B cell (primary cell): ENCODE measurements around the gene PTPN22. TPM values are rescaled to one million over a fixed set of nuclear protein-coding genes. Genes with fewer than 3 reads are reported as not detected.

Experiments used
- ATAC-seq: fragments of 200-7000 bp; cut with Tn5 transposase; one replicate; pipeline ENCODE4 v1.10.0; 2021; ENCODE audit warnings: low read depth, mild to moderate bottlenecking, moderate number of reproducible peaks, moderate library complexity
- CTCF ChIA-PET: fragments of 350-600 bp; sonication (Branson Sonifier 250); formaldehyde crosslinking; loops from one replicate; lab custom pipeline; 2021; ENCODE audit warnings: antibody characterized with exemption, inconsistent platforms; lab: Charles Lee
- POLR2A ChIA-PET: fragments of 350-600 bp; sonication (Branson Sonifier 250); formaldehyde crosslinking; loops from one replicate; lab custom pipeline; 2021; ENCODE audit warnings: antibody characterized with exemption; lab: Charles Lee
- DNase-seq: peaks from one replicate; pipeline ENCODE4 v3.0.0; 2013
- H2AFZ ChIP-seq: 2 replicates; pipeline ENCODE4 v1.6.1; 2012; ENCODE audit warnings: mild to moderate bottlenecking, low read depth, low read length; ENCODE audit not compliant: insufficient read depth, poor library complexity, severe bottlenecking
- H3K27ac ChIP-seq, 2 donors: 1 replicate in 1 of 2; 2 replicates in 1 of 2; pipeline ENCODE4 v1.5.1; 2012 to 2013; ENCODE audit warnings: low read length in 2 of 2, mild to moderate bottlenecking in 2 of 2, moderate library complexity in 1 of 2
- H3K27me3 ChIP-seq, 4 experiments: fragments of 200-600 bp in 1 of 4; sonication (generic) in 1 of 4; replicated peaks in 1 of 4; 1 replicate in 2 of 4; 2 replicates in 2 of 4; pipeline versions ENCODE4 v1.6.1 to v1.7.0; 2013 to 2016; ENCODE audit warnings: low read length in 3 of 4, mild to moderate bottlenecking in 2 of 4, mixed read lengths in 1 of 4, moderate library complexity in 1 of 4; ENCODE audit not compliant: insufficient read depth in 4 of 4, control insufficient read depth in 3 of 4; ENCODE audit errors: control extremely low read depth in 1 of 4
- H3K36me3 ChIP-seq, 2 experiments: replicated peaks in 1 of 2; 1 replicate in 1 of 2; 2 replicates in 1 of 2; pipeline versions ENCODE4 v1.6.1 to v1.7.1; 2013; ENCODE audit warnings: low read length in 1 of 2; ENCODE audit not compliant: insufficient read depth in 2 of 2, control insufficient read depth in 1 of 2; ENCODE audit errors: control extremely low read depth in 1 of 2, extremely low read depth in 1 of 2
- H3K4me1 ChIP-seq, 2 donors: fragments of 200-600 bp in 1 of 2; sonication (generic) in 1 of 2; 1 replicate in 1 of 2; 2 replicates in 1 of 2; pipeline versions ENCODE4 v1.5.1 to v1.6.1; 2013 to 2017; ENCODE audit warnings: low read length in 2 of 2; ENCODE audit not compliant: control insufficient read depth in 2 of 2, insufficient read depth in 2 of 2
- H3K4me2 ChIP-seq: replicated peaks from 2 replicates; pipeline ENCODE3; 2012; ENCODE audit warnings: mild to moderate bottlenecking, low read depth, low read length; ENCODE audit not compliant: poor library complexity, severe bottlenecking
- H3K4me3 ChIP-seq, 5 experiments: fragments of 200-600 bp in 1 of 5; sonication (generic) in 1 of 5; 1 replicate in 3 of 5; 2 replicates in 2 of 5; pipeline versions ENCODE4 v1.5.1 to v1.7.0; 2011 to 2016; ENCODE audit warnings: low read length in 4 of 5, mild to moderate bottlenecking in 4 of 5, low read depth in 2 of 5, control low read depth in 1 of 5, moderate library complexity in 1 of 5; ENCODE audit not compliant: insufficient read depth in 1 of 5; ENCODE audit errors: control extremely low read depth in 1 of 5, extremely low read depth in 1 of 5
- H3K79me2 ChIP-seq: fragments of 200-600 bp; sonication (generic); one replicate; pipeline ENCODE4 v1.6.0; 2016; ENCODE audit warnings: low read length; ENCODE audit not compliant: control insufficient read depth, insufficient read depth
- H3K9ac ChIP-seq: fragments of 200-600 bp; sonication (generic); 2 replicates; pipeline ENCODE4 v1.6.1; 2017; ENCODE audit warnings: mild to moderate bottlenecking, low read length, moderate library complexity
- H3K9me3 ChIP-seq, 3 donors: one replicate each; pipeline versions ENCODE4 v1.6.1 to v1.7.1; 2013; ENCODE audit warnings: low read length in 2 of 3; ENCODE audit not compliant: control insufficient read depth in 2 of 3, insufficient read depth in 1 of 3; ENCODE audit errors: control extremely low read depth in 1 of 3
- H4K20me1 ChIP-seq: 2 replicates; pipeline ENCODE4 v1.6.0; 2012; ENCODE audit warnings: mild to moderate bottlenecking, low read length; ENCODE audit not compliant: insufficient read depth, control insufficient read depth, poor library complexity, severe bottlenecking
- H3K27ac Mint-ChIP-seq: one replicate; pipeline ENCODE4 v1.8.0; 2021; ENCODE audit warnings: mixed read lengths
- H3K27me3 Mint-ChIP-seq: one replicate; pipeline ENCODE4 v1.8.0; 2021; ENCODE audit warnings: mixed read lengths
- H3K4me1 Mint-ChIP-seq: one replicate; pipeline ENCODE4 v1.8.0; 2021; ENCODE audit warnings: mixed read lengths
- H3K4me3 Mint-ChIP-seq: one replicate; pipeline ENCODE4 v1.8.0; 2021; ENCODE audit warnings: mixed read lengths
- H3K9me3 Mint-ChIP-seq: one replicate; pipeline ENCODE4 v1.8.0; 2022; ENCODE audit warnings: mixed read lengths; ENCODE audit not compliant: insufficient read depth
- EZH2 ChIP-seq: IDR thresholded peaks from 2 replicates; pipeline ENCODE4 v1.6.1; 2012; ENCODE audit warnings: borderline replicate concordance, low read depth, mild to moderate bottlenecking, moderate library complexity, low read length; ENCODE audit not compliant: insufficient read depth, poor library complexity, severe bottlenecking
- WGBS: methylation state at CpG from one replicate; pipeline ENCODE4 v1.1.5; 2013; ENCODE audit warnings: missing lambda C conversion rate; ENCODE audit not compliant: insufficient coverage; 5-methylcytosine and 5-hydroxymethylcytosine counted together
- intact Hi-C: fragments of 100-400 bp; cut with micrococcal nuclease; formaldehyde crosslinking; loops from one replicate; pipeline ENCODE4 v1.10.0; 2022
- polyA plus RNA-seq: library from polyadenylated mRNA; depleted of rRNA; stranded (reverse); fragments of >200 nt; gene quantifications from 2 replicates; pipeline ENCODE4 v1.2.3, GENCODE V29; 2012
- total RNA-seq, 2 donors: library from RNA; stranded (reverse); fragments of 120-200 nt in 1 of 2; gene quantifications; 1 replicate in 1 of 2; 2 replicates in 1 of 2; pipeline versions ENCODE4 v1.2.3 to v1.2.4, GENCODE V29; 2013 to 2022
- TF ChIP-seq, protein P1 (sequence below): fragments of 200-600 bp; IDR thresholded peaks from one replicate; pipeline ENCODE4 v1.8.0; 2022; ENCODE audit warnings: antibody characterized with exemption, mild to moderate bottlenecking

Gene PTPN22
- total and polyA plus RNA-seq, 2 donors (not counting 1 experiment from before 2014, with no cell fraction given): 14.3 to 37.4 TPM

DNA sequence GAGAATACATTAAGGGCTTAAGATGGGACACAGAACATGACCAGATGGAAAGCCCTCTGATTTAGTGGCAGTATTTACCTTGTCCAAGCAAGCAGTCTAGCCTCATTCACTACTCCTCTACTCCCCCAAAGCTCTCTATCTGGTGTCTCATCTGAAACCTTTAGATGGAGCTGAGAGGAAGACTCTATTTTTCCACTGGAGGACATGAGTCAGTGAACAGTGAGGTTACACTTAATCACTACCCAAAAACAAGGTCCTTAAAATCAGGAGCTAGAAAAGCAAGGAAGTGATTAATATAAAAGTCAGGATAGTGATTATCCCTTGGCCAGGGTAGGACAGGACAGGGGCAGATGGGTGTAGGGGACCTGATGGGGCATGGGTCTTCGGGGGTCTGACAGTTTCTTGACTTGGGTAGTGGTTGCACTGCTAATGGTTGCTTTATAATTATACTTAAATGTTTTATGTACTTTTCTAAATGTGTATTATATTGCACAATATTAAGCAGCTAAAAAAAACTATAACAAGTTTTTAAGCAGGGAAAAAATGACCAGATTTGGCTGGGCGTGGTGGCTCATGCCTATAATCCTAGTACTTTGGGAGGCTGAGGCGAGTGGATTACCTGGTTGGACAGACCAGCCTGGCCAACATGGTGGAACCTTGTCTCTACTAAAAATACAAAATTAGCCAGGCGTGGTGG lies 3.0 kb downstream of the PTPN22 start:
- Histone ChIP-seq H3K9ac (no peak overlapping the region), H3K4me1 (peaks cover 43 to 44% of the 10 kb centered on the region in 2 donors), H2AFZ (no peak overlapping the region), H3K27ac (peak overlapping the region in 1 of 2 donors; percentile 1), H3K79me2 (peaks cover 75% of the 10 kb centered on the region), H3K4me2 (peak overlapping the region; percentile 4), H4K20me1 (no peaks in the 10 kb centered on the region), H3K4me3 (no peak overlapping the region), H3K9me3 (no peaks in the 10 kb centered on the region), H3K27me3 (no peaks in the 10 kb centered on the region), H3K36me3 (peaks cover 0 to 5% of the 10 kb centered on the region in 2 experiments)
- TF ChIP-seq EZH2: no peak
- TF ChIP-seq, protein P1, sequence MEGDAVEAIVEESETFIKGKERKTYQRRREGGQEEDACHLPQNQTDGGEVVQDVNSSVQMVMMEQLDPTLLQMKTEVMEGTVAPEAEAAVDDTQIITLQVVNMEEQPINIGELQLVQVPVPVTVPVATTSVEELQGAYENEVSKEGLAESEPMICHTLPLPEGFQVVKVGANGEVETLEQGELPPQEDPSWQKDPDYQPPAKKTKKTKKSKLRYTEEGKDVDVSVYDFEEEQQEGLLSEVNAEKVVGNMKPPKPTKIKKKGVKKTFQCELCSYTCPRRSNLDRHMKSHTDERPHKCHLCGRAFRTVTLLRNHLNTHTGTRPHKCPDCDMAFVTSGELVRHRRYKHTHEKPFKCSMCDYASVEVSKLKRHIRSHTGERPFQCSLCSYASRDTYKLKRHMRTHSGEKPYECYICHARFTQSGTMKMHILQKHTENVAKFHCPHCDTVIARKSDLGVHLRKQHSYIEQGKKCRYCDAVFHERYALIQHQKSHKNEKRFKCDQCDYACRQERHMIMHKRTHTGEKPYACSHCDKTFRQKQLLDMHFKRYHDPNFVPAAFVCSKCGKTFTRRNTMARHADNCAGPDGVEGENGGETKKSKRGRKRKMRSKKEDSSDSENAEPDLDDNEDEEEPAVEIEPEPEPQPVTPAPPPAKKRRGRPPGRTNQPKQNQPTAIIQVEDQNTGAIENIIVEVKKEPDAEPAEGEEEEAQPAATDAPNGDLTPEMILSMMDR: no peak
- Mint-ChIP-seq H3K9me3 (no peaks in the 10 kb centered on the region), H3K4me1 (peaks cover 55% of the 10 kb centered on the region), H3K27me3 (no peaks in the 10 kb centered on the region), H3K4me3 (peak overlapping the region; percentile 57), H3K27ac (peak overlapping the region; percentile 77)
- intact Hi-C loops: no loop called here
- 100% methylated on average over 3 of the region's 4 CpGs for WGBS
- no peak for DNase-seq
- POLR2A ChIA-PET: interaction anchor here (1.4 kb wide), 1 partner anchor 9 kb away, joined by 10 read pairs; no protein-coding TSS in a partner anchor
- CTCF ChIA-PET: interaction anchor here (0.9 to 2.1 kb wide), 3 partner anchors 20 to 37 kb away, joined by 3 to 8 read pairs (median 7); partner anchors contain the start of genes AP4B1 and DCLRE1B
- ATAC-seq: no peak

DNA sequence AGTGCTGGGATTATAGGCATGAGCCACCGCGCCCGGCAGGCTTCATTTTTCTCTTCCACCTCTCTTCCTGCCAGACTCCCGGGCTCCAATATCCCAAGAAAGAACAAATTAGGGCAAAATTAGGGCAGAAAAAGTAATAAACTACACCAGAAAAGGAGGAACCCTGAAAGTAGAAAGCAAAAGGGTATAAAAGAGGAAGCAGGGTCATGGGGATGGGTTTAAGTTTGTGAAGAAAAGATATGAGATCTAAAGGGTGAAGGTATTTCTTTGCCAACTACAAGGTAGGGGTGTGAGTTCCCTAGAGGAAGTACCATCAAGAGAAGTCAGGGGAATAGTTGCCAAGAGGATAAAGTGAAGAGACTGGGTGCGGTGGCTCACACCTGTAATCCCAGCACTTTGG lies 9.9 kb downstream of the PTPN22 start:
- WGBS: no CpG with 5 or more reads among the region's 5 CpGs
- H3K4me3 Mint-ChIP-seq: peak overlapping the region; percentile 66
- H3K9ac ChIP-seq: no peak overlapping the region
- peak overlapping the region in 1 of 5 experiments; percentile 8 for H3K4me3 ChIP-seq
- DNase-seq (peak; percentile 44), ATAC-seq (no peak)
- H3K4me1 ChIP-seq: peaks cover 57 to 58% of the 10 kb centered on the region in 2 donors
- no peaks in the 10 kb centered on the region for H4K20me1 ChIP-seq
- H3K27me3 ChIP-seq: no peaks in the 10 kb centered on the region
- no peaks in the 10 kb centered on the region for H3K9me3 ChIP-seq
- H3K36me3 ChIP-seq: peaks cover 2 to 5% of the 10 kb centered on the region in 2 experiments
- no peak overlapping the region for H2AFZ ChIP-seq
- POLR2A ChIA-PET: no interaction called here
- H3K79me2 ChIP-seq: peaks cover 48% of the 10 kb centered on the region
- no peaks in the 10 kb centered on the region for H3K27me3 Mint-ChIP-seq
- peak overlapping the region; percentile 64 to 80 for H3K27ac ChIP-seq
- H3K4me2 ChIP-seq: peak overlapping the region; percentile 28
- no peaks in the 10 kb centered on the region for H3K9me3 Mint-ChIP-seq
- CTCF ChIA-PET: interaction anchor here (3.6 kb wide), 1 partner anchor 42 kb away, joined by 16 read pairs; the partner anchor contains the start of gene AP4B1
- peak overlapping the region; percentile 87 for H3K27ac Mint-ChIP-seq
- H3K4me1 Mint-ChIP-seq: peaks cover 55% of the 10 kb centered on the region
- TF ChIP-seq, protein P1: no peak
- no peak for TF ChIP-seq EZH2
- intact Hi-C loops: no loop called here
